ENCODE measurements around the gene SVIL.
"Not testable (repeated sequence)": the region's sequence is repeated elsewhere in the genome, so short reads cannot be mapped to it uniquely, and the experiment has no call there.

SVIL gene

DNA sequence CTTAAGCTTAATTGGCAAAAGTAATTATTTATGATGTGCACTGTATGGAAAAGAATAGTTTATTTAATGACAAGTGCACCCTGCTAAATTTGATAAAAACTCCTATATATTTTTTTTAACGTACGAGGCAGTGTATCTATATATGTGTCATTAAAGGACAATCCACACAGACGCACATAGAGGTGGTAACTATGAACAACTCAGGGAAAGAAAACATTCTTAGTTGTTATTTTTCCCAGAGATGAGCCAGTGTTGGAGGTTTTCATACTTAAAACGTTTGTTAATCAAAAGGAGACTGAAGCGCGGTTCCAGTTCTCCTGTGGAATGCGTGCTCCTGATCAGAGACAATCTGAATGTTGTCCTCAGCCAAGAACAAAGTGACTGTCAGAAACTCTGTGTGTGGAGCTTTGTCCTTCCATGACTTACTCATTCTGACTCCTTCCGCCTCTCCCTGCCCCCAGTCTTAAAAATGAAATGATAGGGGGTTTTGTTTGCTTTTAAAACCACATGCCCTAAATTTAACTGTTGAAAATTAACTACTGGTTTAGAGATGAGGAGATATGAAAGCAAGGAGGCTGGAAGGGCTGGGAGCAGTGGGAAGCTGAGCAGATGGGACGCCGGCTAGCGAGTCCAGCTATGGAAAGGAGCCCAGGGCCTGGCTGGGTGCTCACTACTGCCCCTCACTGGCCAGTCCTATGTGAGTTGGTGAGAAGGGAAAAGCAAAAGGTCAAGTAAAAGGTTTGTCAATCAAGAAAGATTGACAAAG lies 99.6 kb downstream of the SVIL start:
- DNase-seq = peak in 1 of 3 experiments; percentile 14

DNA sequence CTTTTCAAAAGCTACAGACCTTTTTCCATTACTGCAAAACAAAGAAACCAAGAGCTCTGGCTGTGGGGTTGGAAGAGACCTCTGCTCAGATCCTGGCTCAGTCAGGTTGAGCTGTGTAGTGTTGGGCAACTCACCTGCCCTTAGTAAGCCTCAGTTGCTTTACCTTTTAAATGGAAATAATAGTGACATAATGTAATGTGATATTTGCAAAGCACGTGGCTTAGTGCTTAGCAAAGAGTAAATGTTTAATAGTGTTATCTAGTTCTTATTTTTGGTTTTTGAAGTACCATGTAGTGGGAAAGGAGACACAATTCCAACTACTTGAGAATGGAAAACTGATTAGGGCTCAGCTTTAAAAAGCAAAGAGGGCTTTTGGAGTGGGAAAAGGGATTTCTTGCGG lies 100.2 kb downstream of the SVIL start:
- no peak for DNase-seq

- peak in 1 of 3 experiments; percentile 6 for DNase-seq
Observed at GRCh38 chr10:29533696-29534285, 101.0 kb downstream of the SVIL start.

DNA sequence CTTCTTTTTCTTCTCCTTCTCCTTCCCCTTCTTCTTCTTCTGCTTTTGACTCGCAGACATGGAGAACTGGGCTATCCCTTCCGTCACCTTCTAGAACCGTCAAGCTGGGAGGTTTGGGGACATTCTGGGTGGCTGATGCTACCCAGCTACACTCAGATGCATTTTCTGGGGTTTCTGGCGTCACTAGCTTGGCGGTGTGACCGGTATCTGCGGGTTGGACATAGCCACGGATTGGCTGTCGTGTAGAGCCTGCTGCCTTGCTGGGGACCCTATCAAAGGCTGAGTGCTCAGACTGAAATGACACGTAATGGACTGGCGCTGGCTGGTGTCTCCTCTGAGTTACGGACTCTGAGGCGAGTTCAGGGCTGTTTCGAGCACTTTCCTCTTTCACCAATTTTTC lies 101.7 kb downstream of the SVIL start:
- DNase-seq = no peak

GRCh38 chr10:29532256-29532878 lies 102.4 kb downstream of the SVIL start:
- no peak for DNase-seq

DNA sequence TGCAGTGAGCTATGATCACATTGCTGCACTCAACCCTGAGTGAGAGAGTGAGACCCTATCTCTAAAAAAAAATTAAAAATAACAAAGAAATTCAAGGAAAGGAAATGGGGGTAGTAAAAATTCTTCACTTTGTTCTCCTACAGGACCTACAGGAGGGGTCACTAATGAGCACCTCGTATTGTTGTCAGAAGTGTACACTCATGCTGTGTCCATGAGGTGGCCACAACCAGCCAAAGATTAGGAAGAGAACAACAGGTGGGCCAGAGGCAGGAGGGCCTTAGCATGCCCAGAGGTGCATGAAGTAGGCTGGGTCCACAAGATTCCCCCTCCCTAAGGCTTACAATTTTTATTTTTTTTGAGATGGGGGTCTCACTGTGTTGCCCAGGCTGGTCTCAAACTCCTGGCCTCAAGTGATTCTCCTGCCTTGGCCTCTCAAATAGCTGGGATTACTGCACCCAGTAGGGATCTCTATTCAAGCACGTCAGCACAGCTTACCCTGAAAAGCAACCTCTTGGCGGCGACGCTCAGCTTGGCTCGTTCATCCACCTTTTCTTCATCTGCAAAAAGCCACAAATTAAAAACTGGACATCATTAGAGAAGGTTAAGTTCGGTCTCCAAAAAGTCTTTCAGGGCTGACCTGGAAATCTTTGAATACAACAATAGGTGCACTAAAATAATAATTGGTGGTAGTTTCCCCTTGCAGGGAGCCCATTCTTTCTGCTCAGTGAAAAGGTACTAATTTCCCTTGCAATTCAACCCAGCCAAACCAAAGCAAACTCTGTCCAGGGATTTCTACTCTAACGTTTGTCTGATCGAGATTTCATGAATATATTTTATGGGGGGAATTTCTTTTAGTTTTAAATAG lies 104.4 kb downstream of the SVIL start:
- peak in 2 of 3 experiments; percentile 30 to 62 for DNase-seq

DNA sequence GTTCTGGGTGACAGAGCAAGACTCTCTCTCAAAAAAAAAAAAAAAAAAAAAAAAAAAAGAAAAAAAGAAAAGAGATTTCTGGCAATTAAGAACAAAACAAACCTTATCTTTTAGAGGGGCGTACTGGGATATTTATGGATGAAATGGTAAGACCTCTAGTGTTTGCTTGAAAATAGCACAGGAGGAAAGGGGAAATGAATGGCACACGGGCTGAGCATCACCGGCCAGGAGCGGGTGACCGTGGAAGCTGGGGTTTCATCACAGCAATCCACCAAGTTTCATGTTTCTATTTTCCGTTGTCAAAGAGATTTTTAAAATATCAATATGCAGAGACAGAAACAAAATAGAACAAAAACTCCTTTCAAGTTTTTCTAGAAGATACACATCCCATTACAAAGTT lies 105.6 kb downstream of the SVIL start:
- DNase-seq = no peak

DNA sequence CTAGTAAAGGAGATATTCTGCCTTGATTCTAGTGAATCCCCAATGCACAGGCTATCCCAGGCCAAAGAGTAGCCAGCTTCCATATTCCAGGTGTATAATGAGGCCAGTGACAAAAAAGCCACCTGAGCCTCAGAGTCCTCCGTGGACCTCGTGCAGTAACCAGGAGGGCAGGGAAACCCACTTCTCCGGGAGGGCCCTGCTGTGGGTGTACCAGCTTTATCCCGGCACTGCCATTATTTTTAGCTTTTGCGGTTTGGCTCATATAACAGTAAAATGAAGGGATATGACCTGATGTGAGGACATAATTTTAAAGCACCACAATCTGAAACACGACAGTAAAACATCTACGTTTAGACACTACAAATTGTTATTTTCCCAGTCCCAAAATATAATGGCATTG lies 109.0 kb downstream of the SVIL start:
- DNase-seq = no peak

DNA sequence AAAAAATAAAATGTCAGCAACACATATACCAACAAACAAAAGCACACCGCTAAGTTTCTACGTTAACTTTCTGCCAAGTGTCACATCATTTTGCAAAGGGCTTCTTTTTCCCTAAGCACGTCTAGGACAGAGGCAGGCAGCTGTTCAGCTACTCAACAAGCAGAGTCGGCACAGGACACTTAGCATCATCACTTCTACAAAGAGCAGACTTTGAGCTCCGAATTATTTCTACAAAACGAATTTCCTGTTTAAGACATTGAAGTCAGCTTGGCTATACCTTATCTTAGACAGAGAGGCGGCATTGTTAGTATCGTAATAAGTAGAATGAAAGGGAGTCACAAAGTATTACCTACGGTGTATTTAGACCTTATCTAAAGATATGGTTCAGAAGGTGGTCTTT lies 110.1 kb downstream of the SVIL start:
- no peak for DNase-seq

DNA sequence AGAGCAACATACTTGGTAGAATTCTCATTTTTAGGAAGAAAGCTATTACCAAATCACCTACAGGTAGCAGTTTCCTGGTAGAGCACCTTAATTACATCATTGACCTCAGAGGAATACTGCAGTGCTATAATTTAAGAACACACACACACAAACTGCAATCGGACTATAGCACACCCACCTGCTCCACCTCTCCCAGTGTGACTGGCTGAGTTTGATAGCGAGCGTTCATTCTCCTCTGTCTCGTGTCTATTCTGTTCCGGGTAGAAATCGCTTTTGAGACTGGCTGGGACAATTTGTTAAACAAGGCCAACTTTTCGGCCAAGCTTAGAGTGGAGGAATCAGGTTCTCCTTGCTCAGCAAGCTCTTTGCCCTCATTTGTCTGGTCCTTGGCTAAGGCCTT lies 110.5 kb downstream of the SVIL start:
- DNase-seq = no peak

DNA sequence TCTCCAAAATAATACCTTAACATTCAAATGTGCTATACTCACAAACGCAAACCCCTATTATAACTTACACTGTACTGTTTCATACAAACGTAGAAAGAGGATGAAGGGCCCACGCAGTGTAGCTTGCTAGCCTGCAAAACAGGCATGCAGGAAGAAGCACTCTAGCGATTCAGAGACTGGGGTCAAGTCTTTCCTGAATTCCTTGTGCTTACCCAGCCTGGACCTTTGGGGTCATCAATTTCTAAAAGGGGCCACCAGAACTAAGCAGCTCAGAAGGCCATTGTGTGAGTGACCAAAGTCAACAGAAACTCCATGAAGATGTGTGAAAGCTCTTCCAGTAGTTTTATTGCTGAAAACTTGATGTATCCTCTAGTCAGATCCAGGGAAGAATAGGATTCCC lies 111.9 kb downstream of the SVIL start:
- DNase-seq = no peak

DNA sequence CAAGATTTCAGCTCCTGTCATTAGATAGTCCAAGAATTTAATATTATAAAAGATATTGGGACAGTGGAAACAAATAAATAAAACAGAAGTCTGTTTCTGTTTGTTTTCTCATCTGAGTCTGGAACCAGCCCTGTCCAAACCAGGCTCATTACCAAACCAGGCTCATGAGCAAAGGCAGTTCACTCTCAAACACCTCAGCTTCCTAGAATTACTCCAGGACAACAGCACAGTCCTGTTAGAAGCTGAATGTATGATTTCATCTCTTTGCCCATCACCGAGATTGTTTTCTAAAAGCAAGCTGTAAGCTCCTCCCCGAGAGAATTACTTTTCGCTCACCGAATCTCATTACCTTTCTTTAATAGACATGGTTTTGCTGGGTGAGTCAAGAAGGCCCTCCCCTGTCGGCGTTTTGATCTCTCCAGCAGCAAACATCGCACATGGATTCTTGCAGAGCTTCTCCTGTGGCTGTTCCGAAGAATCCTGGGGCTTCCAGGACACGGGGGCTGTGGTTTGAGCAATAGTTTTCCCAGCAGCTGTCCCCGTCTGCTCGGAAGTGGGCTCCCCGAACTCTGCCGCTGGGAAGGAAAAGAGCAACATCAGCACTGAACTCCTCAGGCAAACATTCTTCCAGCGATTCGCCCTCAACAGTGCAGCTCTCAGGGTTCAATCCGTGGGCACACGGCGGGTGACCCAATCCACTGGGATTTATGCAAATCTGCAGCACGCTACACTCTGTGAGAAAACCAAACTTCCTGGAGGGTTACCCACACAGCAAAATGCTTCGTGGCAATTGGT lies 112.5 kb downstream of the SVIL start:
- DNase-seq = no peak

GRCh38 chr10:29519659-29520058 lies 115.1 kb downstream of the SVIL start:
- DNase-seq = no peak

- peak in 1 of 3 experiments; percentile 21 for DNase-seq
Observed at GRCh38 chr10:29517352-29517923, 117.3 kb downstream of the SVIL start.

DNA sequence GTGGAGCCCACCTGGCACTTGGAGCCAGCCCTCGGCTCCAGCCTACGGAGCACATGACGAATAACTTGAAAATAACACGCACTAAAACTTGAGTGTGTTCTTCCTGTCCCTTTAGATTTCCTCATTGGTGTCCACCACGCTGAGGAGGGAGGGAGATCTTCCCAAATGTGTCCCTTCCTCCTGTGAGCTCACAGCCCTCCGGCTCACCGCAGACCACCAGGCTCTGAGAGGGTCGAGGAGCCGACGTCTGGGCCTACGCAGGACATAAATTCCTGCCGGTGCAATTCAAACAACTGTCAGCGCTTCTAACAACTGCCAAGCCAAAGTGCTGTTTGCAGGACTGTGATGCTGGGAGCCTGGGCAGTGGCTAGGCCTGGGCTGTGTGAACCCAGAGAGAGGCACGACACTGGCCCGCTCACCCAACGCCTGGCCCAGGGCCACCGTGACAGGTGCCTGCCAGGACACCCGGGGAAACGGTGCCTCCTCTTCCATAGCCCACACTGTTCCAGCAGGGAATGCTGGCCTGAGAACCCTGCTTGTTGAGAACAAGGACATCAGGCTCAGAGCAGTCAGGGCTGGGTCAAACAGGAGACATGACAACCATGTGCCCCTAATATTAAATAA lies 118.3 kb downstream of the SVIL start:
- DNase-seq = not testable (repeated sequence)

- DNase-seq = not testable (repeated sequence)
Observed at GRCh38 chr10:29515879-29516278, 118.9 kb downstream of the SVIL start.

DNA sequence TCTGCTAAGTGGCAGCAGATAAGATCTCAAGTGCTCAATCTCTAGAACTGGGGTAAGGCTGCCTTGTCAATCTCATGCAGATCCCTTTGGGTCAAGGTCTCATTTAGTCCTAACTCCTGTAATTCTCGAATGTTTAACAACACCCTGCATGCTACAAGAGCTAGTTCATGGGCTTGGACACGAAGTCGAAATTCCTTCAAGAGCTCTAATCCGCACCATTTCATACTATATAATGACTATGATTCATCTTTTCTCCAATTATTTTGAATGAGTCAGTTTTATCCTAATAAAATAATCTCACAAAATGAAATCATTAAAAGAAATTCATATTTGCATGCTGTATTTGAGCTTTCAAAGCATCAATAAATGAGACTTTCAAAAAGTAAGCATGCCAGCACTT lies 119.7 kb downstream of the SVIL start:
- not testable (repeated sequence) for DNase-seq

DNA sequence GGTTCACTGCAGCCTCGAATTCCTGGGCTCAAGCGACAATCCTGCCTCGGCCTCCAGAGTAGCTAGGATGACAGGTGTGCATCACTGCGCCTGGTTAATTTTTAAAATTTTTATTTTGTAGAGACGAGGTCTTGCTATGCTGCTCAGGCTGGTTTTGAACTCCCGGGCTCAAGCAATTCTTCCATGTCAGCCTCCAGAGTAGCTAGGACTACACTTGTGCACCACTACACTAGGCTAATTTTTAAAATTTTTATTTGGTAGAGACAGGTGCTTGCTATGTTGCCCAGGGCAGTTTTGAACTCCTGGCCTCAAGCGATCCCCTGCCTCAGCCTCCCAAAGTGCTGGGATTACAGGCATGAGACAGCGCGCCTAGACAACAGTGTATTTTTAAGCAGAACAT lies 120.5 kb downstream of the SVIL start:
- no peak for DNase-seq

DNA sequence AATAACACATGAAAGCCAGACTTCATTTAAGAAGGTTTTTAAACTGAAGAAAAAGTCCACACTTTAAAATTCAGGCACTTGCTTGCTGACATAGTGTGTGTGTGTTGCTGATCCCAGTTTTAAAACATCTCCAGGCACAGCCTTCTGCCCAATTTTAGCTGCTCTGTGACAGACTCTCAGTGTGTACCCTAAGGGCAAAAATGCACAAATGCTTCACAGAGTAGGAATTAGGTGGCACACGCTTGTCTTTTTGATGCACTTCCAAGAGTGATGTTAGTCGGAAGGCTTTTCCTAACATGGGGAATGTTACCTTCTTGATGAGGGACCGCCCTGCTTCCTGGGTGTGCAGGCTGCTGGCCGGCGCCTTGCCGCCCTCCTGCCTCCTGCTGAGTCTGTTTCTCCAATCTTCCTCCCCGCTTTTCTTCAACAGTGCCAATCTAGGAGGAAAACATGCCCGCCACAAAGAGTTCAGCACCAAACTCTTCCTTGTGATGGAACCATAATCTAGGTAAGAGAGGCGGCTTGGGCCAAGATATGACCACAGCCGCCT lies 122.3 kb downstream of the SVIL start:
- DNase-seq = no peak

DNA sequence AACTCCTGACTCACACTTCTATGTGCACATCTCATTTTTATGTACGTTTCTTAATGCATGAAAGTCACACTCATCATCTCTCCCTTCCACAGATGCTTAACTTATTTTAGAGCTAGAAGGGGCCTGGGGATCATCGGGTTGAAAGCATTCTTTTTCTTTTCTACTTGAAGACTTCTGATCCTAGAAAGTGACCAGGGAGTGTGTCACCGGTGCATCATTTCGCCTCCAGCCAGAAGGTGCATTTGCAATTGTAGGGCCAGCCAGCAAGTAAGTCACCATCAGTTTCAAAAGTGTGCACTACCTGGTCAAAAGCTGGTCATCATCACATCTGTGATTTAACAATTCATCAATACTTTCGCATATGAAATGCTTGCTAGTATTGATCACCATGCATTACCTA lies 123.0 kb downstream of the SVIL start:
- DNase-seq = not testable (repeated sequence)

DNA sequence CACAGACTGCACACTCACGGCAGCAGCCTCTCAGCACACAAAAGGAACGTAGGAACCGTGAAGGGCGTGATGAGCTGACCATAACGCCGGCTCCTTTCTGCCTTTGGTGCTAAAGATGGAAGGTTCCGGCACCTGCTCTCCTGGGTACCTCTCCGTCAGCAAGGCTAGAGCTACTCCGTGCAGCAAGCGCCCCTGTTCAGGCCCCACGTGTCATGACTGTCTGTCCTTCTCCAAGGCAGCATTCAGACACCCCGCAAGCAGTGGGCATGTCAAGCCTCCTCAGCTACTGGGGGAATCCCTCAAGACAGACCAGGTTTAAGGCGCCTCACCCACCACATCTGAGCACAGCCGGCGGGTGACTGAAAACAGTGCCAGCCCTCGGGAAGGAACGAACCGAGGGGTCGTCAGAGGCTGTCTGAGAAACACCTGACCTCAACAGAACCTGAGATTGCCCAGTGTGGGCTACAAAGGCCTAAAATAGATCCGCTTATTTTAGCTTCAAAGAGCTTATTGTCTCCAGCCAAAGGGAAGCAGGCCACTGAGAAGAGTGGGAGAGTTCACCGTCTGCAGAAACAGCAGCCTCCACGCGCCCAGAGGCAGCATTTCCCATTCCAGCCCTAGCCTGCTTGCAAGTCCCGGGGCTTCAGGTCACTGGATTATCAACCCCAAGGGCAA lies 124.2 kb downstream of the SVIL start:
- DNase-seq = not testable (repeated sequence)

All from NCI-H1417 (cell line).